IMR-90 (cell line): Measurements from ENCODE around the gene MARCHF9.

ENCODE experiments used
- CTCF ChIP-seq: conservative IDR thresholded peaks from 2 replicates; pipeline ENCODE4 v1.5.1; 2012; ENCODE audit warnings: mild to moderate bottlenecking, low read depth, low read length, improper control_type of control experiment
- MAFK ChIP-seq: IDR thresholded peaks from 2 replicates; pipeline ENCODE4 v1.6.1; 2012; ENCODE audit warnings: low read depth, low read length, improper control_type of control experiment
- POLR2A ChIP-seq: IDR thresholded peaks from 2 replicates; pipeline ENCODE4 v1.6.1; 2012; ENCODE audit warnings: mild to moderate bottlenecking, low read depth, low read length
- RAD21 ChIP-seq: IDR thresholded peaks from 2 replicates; pipeline ENCODE4 v1.6.1; 2012; ENCODE audit warnings: low read length, improper control_type of control experiment
- SMC3 ChIP-seq: fragments of 150-350 bp; IDR thresholded peaks from 2 replicates; pipeline ENCODE4 v1.6.1; 2016; ENCODE audit warnings: low read depth, mild to moderate bottlenecking, antibody characterized with exemption, low read length, moderate library complexity
- USF2 ChIP-seq: fragments of 150-350 bp; IDR thresholded peaks from 2 replicates; pipeline ENCODE4 v1.6.1; 2017; ENCODE audit warnings: mild to moderate bottlenecking, antibody characterized with exemption, low read length, low read depth

- TF ChIP-seq CTCF (peak; percentile 97), SMC3 (peak; percentile 49; the same call in 1 of the 2 replicates), MAFK (no peak), POLR2A (peak; percentile 61), RAD21 (peak; percentile 50), USF2 (no peak; the same call in 1 of the 2 replicates)
Measured at GRCh38 chr12:57782608-57783465, 27.9 kb downstream of the MARCHF9 start, which contains the start of gene TSFM.
